Right lobe of liver (tissue), 4 donors: ENCODE measurements around the gene FUCA2.

Experiments used
- POLR2A ChIP-seq: fragments of 450-650 bp; IDR thresholded peaks from one replicate; pipeline ENCODE4 v1.6.1; 2017; ENCODE audit warnings: antibody characterized with exemption, mild to moderate bottlenecking
- TF ChIP-seq, protein P1 (sequence below), 4 donors: fragments of 200-600 bp in 3 of 4; fragments of 450-650 bp in 1 of 4; IDR thresholded peaks; one replicate each; pipeline versions ENCODE4 v1.5.1 to v1.8.0; 2016 to 2022; ENCODE audit warnings: antibody characterized with exemption in 4 of 4, mild to moderate bottlenecking in 2 of 4
- donor health status: DM: no; HTN: no; CAD: no.
- donor health status: DM: no; HTN: no; CAD: no.
- donor health status: DM: no; HTN: yes; CAD: no.

DNA sequence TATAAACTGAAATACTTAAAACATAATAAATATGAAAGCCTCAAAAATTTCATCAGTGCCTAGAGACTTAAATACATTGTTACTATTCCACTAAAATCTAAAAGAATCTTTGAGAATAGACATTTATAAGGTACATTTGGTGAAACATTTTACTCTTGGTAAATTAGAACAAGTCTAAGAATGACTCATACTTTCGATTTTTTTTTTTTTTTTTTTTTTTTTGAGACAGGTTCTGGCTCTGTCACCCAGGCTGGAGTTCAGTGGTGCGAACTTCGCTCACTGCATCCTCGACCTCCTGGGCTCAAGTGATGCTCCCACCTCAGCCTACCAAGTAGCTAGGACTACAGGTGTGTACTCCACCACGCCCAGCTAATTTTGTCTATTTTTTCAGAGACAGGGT, 6.4 kb downstream of the FUCA2 start:
- no peak for TF ChIP-seq POLR2A
- TF ChIP-seq, protein P1, sequence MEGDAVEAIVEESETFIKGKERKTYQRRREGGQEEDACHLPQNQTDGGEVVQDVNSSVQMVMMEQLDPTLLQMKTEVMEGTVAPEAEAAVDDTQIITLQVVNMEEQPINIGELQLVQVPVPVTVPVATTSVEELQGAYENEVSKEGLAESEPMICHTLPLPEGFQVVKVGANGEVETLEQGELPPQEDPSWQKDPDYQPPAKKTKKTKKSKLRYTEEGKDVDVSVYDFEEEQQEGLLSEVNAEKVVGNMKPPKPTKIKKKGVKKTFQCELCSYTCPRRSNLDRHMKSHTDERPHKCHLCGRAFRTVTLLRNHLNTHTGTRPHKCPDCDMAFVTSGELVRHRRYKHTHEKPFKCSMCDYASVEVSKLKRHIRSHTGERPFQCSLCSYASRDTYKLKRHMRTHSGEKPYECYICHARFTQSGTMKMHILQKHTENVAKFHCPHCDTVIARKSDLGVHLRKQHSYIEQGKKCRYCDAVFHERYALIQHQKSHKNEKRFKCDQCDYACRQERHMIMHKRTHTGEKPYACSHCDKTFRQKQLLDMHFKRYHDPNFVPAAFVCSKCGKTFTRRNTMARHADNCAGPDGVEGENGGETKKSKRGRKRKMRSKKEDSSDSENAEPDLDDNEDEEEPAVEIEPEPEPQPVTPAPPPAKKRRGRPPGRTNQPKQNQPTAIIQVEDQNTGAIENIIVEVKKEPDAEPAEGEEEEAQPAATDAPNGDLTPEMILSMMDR (IDR thresholded peaks at IDR 0.05), result no peak
